HG03520 (cell line): ENCODE results near the gene AK9.

Experiments
- ATAC-seq: cut with Tn5 transposase; IDR thresholded peaks from one replicate; pipeline ENCODE4 v1.9.1; 2021; ENCODE audit warnings: mild to moderate bottlenecking, moderate library complexity; ENCODE audit not compliant: unreplicated experiment

Gene AK9

GRCh38 chr6:109515781-109516409 lies 175.1 kb downstream of the AK9 start:
- ATAC-seq: no peak

- ATAC-seq: no peak
These were observed 176.1 kb downstream of the AK9 start for GRCh38 chr6:109514946-109515345.

GRCh38 chr6:109513571-109514071 lies 177.4 kb downstream of the AK9 start:
- ATAC-seq: no peak

GRCh38 chr6:109512271-109512817 lies 178.7 kb downstream of the AK9 start:
- ATAC-seq: no peak

- ATAC-seq: no peak
These were observed 179.2 kb downstream of the AK9 start for GRCh38 chr6:109511832-109512231.

- no peak for ATAC-seq
These were observed 180.6 kb downstream of the AK9 start for GRCh38 chr6:109510358-109510757.

GRCh38 chr6:109508166-109508860 lies 182.7 kb downstream of the AK9 start:
- no peak for ATAC-seq

- ATAC-seq: no peak
These were observed 183.4 kb downstream of the AK9 start for GRCh38 chr6:109507490-109508072.

GRCh38 chr6:109506841-109507240 lies 184.2 kb downstream of the AK9 start:
- no peak for ATAC-seq

GRCh38 chr6:109506314-109506713 lies 184.7 kb downstream of the AK9 start:
- no peak for ATAC-seq

GRCh38 chr6:109503327-109504224 lies 187.4 kb downstream of the AK9 start:
- no peak for ATAC-seq

GRCh38 chr6:109498936-109499335 lies 192.1 kb downstream of the AK9 start:
- ATAC-seq: no peak

GRCh38 chr6:109498052-109498451 lies 192.9 kb downstream of the AK9 start:
- ATAC-seq: no peak

GRCh38 chr6:109496036-109496772 lies 194.8 kb downstream of the AK9 start:
- no peak for ATAC-seq

- no peak for ATAC-seq
These were observed 197.1 kb downstream of the AK9 start for GRCh38 chr6:109493865-109494264.

- peak; percentile 46 for ATAC-seq
These were observed 199.6 kb downstream of the AK9 start for GRCh38 chr6:109491207-109491938.

- ATAC-seq: no peak
These were observed 200.3 kb downstream of the AK9 start for GRCh38 chr6:109490713-109491112.

GRCh38 chr6:109488001-109488400 lies 203.0 kb downstream of the AK9 start:
- ATAC-seq: no peak

GRCh38 chr6:109486068-109486467 lies 204.9 kb downstream of the AK9 start:
- no peak for ATAC-seq
